ENCODE results near the gene BAZ2B. TPM values are rescaled to one million over a fixed set of nuclear protein-coding genes. Genes with fewer than 3 reads are reported as not detected.

The BAZ2B gene
- total and polyA plus RNA-seq, 2 of the 13 experiments (the other 11 are each of a cell fraction or from before 2014, with no cell fraction given) = 14.0 to 15.1 TPM

DNA sequence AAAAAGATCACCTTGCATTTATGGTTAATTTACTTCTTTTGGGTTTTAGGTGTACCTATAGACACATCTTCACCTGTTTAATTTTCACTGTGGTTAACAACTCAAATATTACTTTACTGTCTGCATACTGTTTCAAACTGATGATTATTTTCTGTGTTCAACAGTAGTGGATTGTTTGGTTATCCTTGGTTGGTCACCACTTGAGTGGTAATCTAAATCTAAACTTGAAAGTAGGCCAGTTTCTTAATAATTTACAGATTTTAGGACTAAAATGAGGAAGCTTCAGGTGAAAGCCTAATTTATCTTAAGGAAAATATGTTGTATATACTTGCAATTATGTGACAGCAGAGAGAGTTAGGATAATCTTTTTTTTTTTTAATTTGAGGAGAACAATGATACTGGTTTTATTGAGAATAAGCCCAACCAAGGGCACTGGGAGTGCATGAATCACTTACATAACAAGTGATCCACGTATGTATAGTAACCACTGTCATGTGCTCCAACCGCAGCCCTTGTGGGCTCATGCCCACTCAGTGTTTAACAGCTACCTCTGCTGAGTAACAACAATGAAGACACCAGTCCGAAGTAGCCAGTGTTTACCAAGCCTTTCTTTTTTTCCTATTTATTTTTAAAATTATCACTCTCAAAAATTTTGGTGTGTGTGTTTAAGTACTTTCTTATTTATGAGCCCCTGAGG lies 298.8 kb downstream of the BAZ2B start:
- no peak overlapping the region for H2AFZ ChIP-seq (ENCODE audit: low read length)
- CTCF ChIA-PET (ENCODE audit: low intra/inter-chr PET ratio, low total read pairs) = no interaction called here
- H3K36me3 ChIP-seq (replicated peaks in 1 of 2; ENCODE audit: control insufficient read depth in 1 of 2, insufficient read depth in 2 of 2, low read length in 2 of 2) = 0 out of 5 replicates have a peak, but pooled peaks cover 0 to 5% of the 10 kb centered on the region in 2 experiments
- H3K27me3 ChIP-seq (ENCODE audit: control insufficient read depth in 1 of 2, insufficient read depth in 2 of 2, low read length in 2 of 2) = no peaks in the 10 kb centered on the region
- no peak overlapping the region for H3K9ac ChIP-seq (ENCODE audit: insufficient read depth, low read depth, low read length)
- POLR2A ChIA-PET = no interaction called here
- 88% methylated on average over 3 of the region's 3 CpGs for WGBS (ENCODE audit: low lambda C conversion rate)
- no peaks in the 10 kb centered on the region for H4K20me1 ChIP-seq (ENCODE audit: insufficient read depth, low read length)
- DNase-seq (ENCODE audit: low spot score) = no peak
- intact Hi-C loops (cut with micrococcal nuclease; ENCODE audit: unreplicated experiment) = no loop called here
- H3K79me2 ChIP-seq (ENCODE audit: insufficient read depth, low read length) = no peaks in the 10 kb centered on the region
- H3K4me1 ChIP-seq (ENCODE audit: insufficient read depth, low read length) = peaks cover 6% of the 10 kb centered on the region
- FAIRE-seq = peak; percentile 21
- ATAC-seq = no peak
- no peaks in the 10 kb centered on the region for H3K9me3 ChIP-seq (ENCODE audit: low read length)
- no peak overlapping the region for H3K4me2 ChIP-seq (ENCODE audit: low read depth, low read length)
- no TSS peak for BruUV-seq (replicated peaks)
- in situ Hi-C loops (cut with HindIII; ENCODE audit: extremely low pct_ligation_motif_present, low pct_unique_long_range_greater_than_20kb) = no loop called here
- H3K4me3 ChIP-seq (replicated peaks in 1 of 3; ENCODE audit: insufficient read depth in 1 of 3, low read depth in 2 of 3, low read length in 3 of 3) = no peak overlapping the region
- no peak overlapping the region for H3K27ac ChIP-seq (ENCODE audit: extremely low read length, insufficient read depth, low read length)
- TF ChIP-seq ZNF615 (CRISPR knock-in tag; IDR thresholded peaks at IDR 0.05; ENCODE audit: borderline replicate concordance) (no peak), RBM39 (IDR thresholded peaks at IDR 0.05; ENCODE audit: low read depth, low read length, poor library complexity, severe bottlenecking) (no peak), STAT5B (CRISPR knock-in tag; IDR thresholded peaks at IDR 0.05) (no peak), ZNF678 (CRISPR knock-in tag; IDR thresholded peaks at IDR 0.05) (no peak), ZNF549 (CRISPR knock-in tag; IDR thresholded peaks at IDR 0.05) (no peak), HIVEP1 (CRISPR knock-in tag; IDR thresholded peaks at IDR 0.05) (no peak), SYNCRIP (IDR thresholded peaks at IDR 0.05; ENCODE audit: insufficient read depth, low read depth, low read length) (no peak), ZNF33B (CRISPR knock-in tag; IDR thresholded peaks at IDR 0.05) (no peak), ZNF10 (CRISPR knock-in tag; IDR thresholded peaks at IDR 0.05; ENCODE audit: borderline replicate concordance, low read depth) (no peak), ZNF235 (CRISPR knock-in tag; IDR thresholded peaks at IDR 0.05; ENCODE audit: borderline replicate concordance) (no peak), TFDP2 (CRISPR knock-in tag; IDR thresholded peaks at IDR 0.05) (no peak), PHB2 (IDR thresholded peaks at IDR 0.05; ENCODE audit: partially characterized antibody) (no peak)
- TF ChIP-seq, protein P1, sequence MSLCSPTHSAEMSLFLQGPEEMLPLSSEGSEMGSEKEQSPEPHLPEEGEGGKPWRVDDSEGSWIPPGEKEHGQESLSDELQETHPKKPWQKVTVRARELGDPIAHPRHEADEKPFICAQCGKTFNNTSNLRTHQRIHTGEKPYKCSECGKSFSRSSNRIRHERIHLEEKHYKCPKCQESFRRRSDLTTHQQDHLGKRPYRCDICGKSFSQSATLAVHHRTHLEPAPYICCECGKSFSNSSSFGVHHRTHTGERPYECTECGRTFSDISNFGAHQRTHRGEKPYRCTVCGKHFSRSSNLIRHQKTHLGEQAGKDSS (CRISPR knock-in tag; IDR thresholded peaks at IDR 0.05; ENCODE audit: borderline replicate concordance, low read depth) = no peak
- TF ChIP-seq, protein P2, sequence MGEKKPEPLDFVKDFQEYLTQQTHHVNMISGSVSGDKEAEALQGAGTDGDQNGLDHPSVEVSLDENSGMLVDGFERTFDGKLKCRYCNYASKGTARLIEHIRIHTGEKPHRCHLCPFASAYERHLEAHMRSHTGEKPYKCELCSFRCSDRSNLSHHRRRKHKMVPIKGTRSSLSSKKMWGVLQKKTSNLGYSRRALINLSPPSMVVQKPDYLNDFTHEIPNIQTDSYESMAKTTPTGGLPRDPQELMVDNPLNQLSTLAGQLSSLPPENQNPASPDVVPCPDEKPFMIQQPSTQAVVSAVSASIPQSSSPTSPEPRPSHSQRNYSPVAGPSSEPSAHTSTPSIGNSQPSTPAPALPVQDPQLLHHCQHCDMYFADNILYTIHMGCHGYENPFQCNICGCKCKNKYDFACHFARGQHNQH (CRISPR knock-in tag; IDR thresholded peaks at IDR 0.05) = no peak
- TF ChIP-seq, protein P3, sequence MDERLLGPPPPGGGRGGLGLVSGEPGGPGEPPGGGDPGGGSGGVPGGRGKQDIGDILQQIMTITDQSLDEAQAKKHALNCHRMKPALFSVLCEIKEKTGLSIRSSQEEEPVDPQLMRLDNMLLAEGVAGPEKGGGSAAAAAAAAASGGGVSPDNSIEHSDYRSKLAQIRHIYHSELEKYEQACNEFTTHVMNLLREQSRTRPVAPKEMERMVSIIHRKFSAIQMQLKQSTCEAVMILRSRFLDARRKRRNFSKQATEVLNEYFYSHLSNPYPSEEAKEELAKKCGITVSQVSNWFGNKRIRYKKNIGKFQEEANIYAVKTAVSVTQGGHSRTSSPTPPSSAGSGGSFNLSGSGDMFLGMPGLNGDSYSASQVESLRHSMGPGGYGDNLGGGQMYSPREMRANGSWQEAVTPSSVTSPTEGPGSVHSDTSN (CRISPR knock-in tag; IDR thresholded peaks at IDR 0.05) = no peak
